ENCODE measurements around the gene RXRB.

GRCh38 chr6:33164176-33164575 is 36.3 kb downstream of the RXRB start:
- TF ChIP-seq, protein P1, sequence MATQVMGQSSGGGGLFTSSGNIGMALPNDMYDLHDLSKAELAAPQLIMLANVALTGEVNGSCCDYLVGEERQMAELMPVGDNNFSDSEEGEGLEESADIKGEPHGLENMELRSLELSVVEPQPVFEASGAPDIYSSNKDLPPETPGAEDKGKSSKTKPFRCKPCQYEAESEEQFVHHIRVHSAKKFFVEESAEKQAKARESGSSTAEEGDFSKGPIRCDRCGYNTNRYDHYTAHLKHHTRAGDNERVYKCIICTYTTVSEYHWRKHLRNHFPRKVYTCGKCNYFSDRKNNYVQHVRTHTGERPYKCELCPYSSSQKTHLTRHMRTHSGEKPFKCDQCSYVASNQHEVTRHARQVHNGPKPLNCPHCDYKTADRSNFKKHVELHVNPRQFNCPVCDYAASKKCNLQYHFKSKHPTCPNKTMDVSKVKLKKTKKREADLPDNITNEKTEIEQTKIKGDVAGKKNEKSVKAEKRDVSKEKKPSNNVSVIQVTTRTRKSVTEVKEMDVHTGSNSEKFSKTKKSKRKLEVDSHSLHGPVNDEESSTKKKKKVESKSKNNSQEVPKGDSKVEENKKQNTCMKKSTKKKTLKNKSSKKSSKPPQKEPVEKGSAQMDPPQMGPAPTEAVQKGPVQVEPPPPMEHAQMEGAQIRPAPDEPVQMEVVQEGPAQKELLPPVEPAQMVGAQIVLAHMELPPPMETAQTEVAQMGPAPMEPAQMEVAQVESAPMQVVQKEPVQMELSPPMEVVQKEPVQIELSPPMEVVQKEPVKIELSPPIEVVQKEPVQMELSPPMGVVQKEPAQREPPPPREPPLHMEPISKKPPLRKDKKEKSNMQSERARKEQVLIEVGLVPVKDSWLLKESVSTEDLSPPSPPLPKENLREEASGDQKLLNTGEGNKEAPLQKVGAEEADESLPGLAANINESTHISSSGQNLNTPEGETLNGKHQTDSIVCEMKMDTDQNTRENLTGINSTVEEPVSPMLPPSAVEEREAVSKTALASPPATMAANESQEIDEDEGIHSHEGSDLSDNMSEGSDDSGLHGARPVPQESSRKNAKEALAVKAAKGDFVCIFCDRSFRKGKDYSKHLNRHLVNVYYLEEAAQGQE (IDR thresholded peaks at IDR 0.05; ENCODE audit: low read depth, low read length): no peak
- TF ChIP-seq RAD21 (IDR thresholded peaks at IDR 0.05; ENCODE audit: insufficient read depth, low read depth, low read length) (no peak), MXI1 (IDR thresholded peaks at IDR 0.05; ENCODE audit: low read depth, low read length) (no peak), ZNF274 (IDR thresholded peaks at IDR 0.05; ENCODE audit: insufficient read depth, insufficient read length) (no peak), KAT2A (conservative IDR thresholded peaks at IDR 0.05; ENCODE audit: control insufficient read depth, low read depth, low read length) (no peak), ESRRA (IDR thresholded peaks at IDR 0.05; ENCODE audit: low read length) (no peak), CTCF (IDR thresholded peaks at IDR 0.05 in 2 of 3, conservative IDR thresholded peaks at IDR 0.05 in 1 of 3; ENCODE audit: control insufficient read depth in 2 of 3, extremely low read depth in 1 of 3, insufficient read depth in 1 of 3, low read depth in 3 of 3, low read length in 3 of 3) (no peak), GABPA (IDR thresholded peaks at IDR 0.05; ENCODE audit: low read depth) (no peak), ZBTB11 (CRISPR knock-in tag; IDR thresholded peaks at IDR 0.05) (no peak), NRF1 (conservative IDR thresholded peaks at IDR 0.05; ENCODE audit: low read depth, low read length) (no peak), YBX1 (IDR thresholded peaks at IDR 0.05) (no peak)
- TF ChIP-seq, protein P2, sequence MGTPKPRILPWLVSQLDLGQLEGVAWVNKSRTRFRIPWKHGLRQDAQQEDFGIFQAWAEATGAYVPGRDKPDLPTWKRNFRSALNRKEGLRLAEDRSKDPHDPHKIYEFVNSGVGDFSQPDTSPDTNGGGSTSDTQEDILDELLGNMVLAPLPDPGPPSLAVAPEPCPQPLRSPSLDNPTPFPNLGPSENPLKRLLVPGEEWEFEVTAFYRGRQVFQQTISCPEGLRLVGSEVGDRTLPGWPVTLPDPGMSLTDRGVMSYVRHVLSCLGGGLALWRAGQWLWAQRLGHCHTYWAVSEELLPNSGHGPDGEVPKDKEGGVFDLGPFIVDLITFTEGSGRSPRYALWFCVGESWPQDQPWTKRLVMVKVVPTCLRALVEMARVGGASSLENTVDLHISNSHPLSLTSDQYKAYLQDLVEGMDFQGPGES (IDR thresholded peaks at IDR 0.05): no peak

Measured in GM12878 (cell line).